Measurements from ENCODE around the gene GPR135.

GPR135 gene

GRCh38 chr14:59507063-59507751 lies 42.0 kb upstream of the GPR135 start:
- no peak overlapping the region for H3K27ac ChIP-seq (ENCODE audit: low read depth, low read length)
- no peaks in the 10 kb centered on the region for H3K4me1 ChIP-seq (ENCODE audit: control insufficient read depth, low read length)
- H4K20me1 ChIP-seq (ENCODE audit: control insufficient read depth, insufficient read depth, low read depth, low read length) = no peaks in the 10 kb centered on the region
- no peaks in the 10 kb centered on the region for H3F3A ChIP-seq (ENCODE audit: control insufficient read depth, insufficient read depth)
- no peaks in the 10 kb centered on the region for H3K9me3 ChIP-seq (ENCODE audit: control insufficient read depth, insufficient read depth, low read length)
- no peak for TF ChIP-seq EZH2phosphoT487 (IDR thresholded peaks at IDR 0.05; ENCODE audit: borderline replicate concordance, low read length)
- TF ChIP-seq, protein P1, sequence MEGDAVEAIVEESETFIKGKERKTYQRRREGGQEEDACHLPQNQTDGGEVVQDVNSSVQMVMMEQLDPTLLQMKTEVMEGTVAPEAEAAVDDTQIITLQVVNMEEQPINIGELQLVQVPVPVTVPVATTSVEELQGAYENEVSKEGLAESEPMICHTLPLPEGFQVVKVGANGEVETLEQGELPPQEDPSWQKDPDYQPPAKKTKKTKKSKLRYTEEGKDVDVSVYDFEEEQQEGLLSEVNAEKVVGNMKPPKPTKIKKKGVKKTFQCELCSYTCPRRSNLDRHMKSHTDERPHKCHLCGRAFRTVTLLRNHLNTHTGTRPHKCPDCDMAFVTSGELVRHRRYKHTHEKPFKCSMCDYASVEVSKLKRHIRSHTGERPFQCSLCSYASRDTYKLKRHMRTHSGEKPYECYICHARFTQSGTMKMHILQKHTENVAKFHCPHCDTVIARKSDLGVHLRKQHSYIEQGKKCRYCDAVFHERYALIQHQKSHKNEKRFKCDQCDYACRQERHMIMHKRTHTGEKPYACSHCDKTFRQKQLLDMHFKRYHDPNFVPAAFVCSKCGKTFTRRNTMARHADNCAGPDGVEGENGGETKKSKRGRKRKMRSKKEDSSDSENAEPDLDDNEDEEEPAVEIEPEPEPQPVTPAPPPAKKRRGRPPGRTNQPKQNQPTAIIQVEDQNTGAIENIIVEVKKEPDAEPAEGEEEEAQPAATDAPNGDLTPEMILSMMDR (IDR thresholded peaks at IDR 0.05; ENCODE audit: low read depth, low read length, poor library complexity, severe bottlenecking) = peak; percentile 91
- no peaks in the 10 kb centered on the region for H3K79me2 ChIP-seq (ENCODE audit: control insufficient read depth, low read length)
- no peak overlapping the region for H3K4me3 ChIP-seq (ENCODE audit: low read length)
- no peaks in the 10 kb centered on the region for H3K9me2 ChIP-seq (replicated peaks; ENCODE audit: control insufficient read depth, low read length)
- no peak overlapping the region for H3K4me2 ChIP-seq (ENCODE audit: low read length)
- peaks cover 6% of the 10 kb centered on the region for H3K36me3 ChIP-seq (ENCODE audit: control insufficient read depth, low read length)
- peaks cover 5% of the 10 kb centered on the region; the same call in 1 of the 2 replicates for H3K27me3 ChIP-seq (ENCODE audit: control insufficient read depth, low read length)

DNA sequence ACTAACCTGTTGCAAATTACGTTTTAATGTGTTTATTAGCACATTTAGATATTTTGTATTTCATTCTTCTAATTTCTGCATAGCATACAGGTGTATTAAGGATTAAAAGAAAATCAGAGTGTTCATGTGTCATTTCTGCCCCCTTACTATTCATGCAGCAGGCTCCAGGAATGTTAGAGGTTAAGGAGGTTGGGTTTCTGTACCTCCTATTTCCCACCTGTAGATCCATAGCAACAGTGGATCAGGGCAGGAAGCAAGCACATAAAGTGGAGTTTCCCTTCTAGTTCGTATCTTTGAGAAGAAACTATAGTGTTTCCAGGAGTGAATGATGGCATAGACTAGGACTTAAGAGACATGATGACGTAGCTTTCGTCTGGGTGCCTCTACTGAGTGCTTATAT lies 38.1 kb upstream of the GPR135 start:
- TF ChIP-seq, protein P1 (IDR thresholded peaks at IDR 0.05; ENCODE audit: low read depth, low read length, poor library complexity, severe bottlenecking) = no peak
- no peak for TF ChIP-seq EZH2phosphoT487 (IDR thresholded peaks at IDR 0.05; ENCODE audit: borderline replicate concordance, low read length)
- H3K27ac ChIP-seq (ENCODE audit: low read depth, low read length) = no peak overlapping the region
- no peaks in the 10 kb centered on the region for H3F3A ChIP-seq (ENCODE audit: control insufficient read depth, insufficient read depth)
- no peaks in the 10 kb centered on the region for H3K79me2 ChIP-seq (ENCODE audit: control insufficient read depth, low read length)
- H4K20me1 ChIP-seq (ENCODE audit: control insufficient read depth, insufficient read depth, low read depth, low read length) = no peaks in the 10 kb centered on the region
- H3K36me3 ChIP-seq (ENCODE audit: control insufficient read depth, low read length) = peaks cover 27% of the 10 kb centered on the region
- H3K4me3 ChIP-seq (ENCODE audit: low read length) = no peak overlapping the region
- no peak overlapping the region for H3K4me2 ChIP-seq (ENCODE audit: low read length)
- no peaks in the 10 kb centered on the region for H3K4me1 ChIP-seq (ENCODE audit: control insufficient read depth, low read length)
- no peaks in the 10 kb centered on the region for H3K27me3 ChIP-seq (ENCODE audit: control insufficient read depth, low read length)
- no peaks in the 10 kb centered on the region for H3K9me3 ChIP-seq (ENCODE audit: control insufficient read depth, insufficient read depth, low read length)
- no peaks in the 10 kb centered on the region for H3K9me2 ChIP-seq (replicated peaks; ENCODE audit: control insufficient read depth, low read length)

- H3K9me3 ChIP-seq (ENCODE audit: control insufficient read depth, insufficient read depth, low read length) = no peaks in the 10 kb centered on the region
- no peaks in the 10 kb centered on the region for H3K27me3 ChIP-seq (ENCODE audit: control insufficient read depth, low read length)
- no peaks in the 10 kb centered on the region for H4K20me1 ChIP-seq (ENCODE audit: control insufficient read depth, insufficient read depth, low read depth, low read length)
- H3K4me3 ChIP-seq (ENCODE audit: low read length) = no peak overlapping the region
- no peak overlapping the region for H3K27ac ChIP-seq (ENCODE audit: low read depth, low read length)
- H3F3A ChIP-seq (ENCODE audit: control insufficient read depth, insufficient read depth) = no peaks in the 10 kb centered on the region
- TF ChIP-seq EZH2phosphoT487 (IDR thresholded peaks at IDR 0.05; ENCODE audit: borderline replicate concordance, low read length) = no peak
- TF ChIP-seq, protein P1 (IDR thresholded peaks at IDR 0.05; ENCODE audit: low read depth, low read length, poor library complexity, severe bottlenecking) = no peak
- no peaks in the 10 kb centered on the region for H3K9me2 ChIP-seq (replicated peaks; ENCODE audit: control insufficient read depth, low read length)
- no peak overlapping the region for H3K4me2 ChIP-seq (ENCODE audit: low read length)
- no peaks in the 10 kb centered on the region for H3K79me2 ChIP-seq (ENCODE audit: control insufficient read depth, low read length)
- peaks cover 42% of the 10 kb centered on the region for H3K36me3 ChIP-seq (ENCODE audit: control insufficient read depth, low read length)
- H3K4me1 ChIP-seq (ENCODE audit: control insufficient read depth, low read length) = no peaks in the 10 kb centered on the region
These were observed 35.6 kb upstream of the GPR135 start for GRCh38 chr14:59500732-59501131.
